SU-DHL-6 (cell line): Measurements from ENCODE around the gene ZP2.

Experiments used
- H2AFZ ChIP-seq: fragments of 200-600 bp; sonication (generic); 2 replicates; pipeline ENCODE4 v1.6.1; 2014; ENCODE audit warnings: low read depth, mild to moderate bottlenecking, moderate library complexity, mixed read lengths, antibody characterized with exemption, low read length; ENCODE audit not compliant: severe bottlenecking
- H3F3A ChIP-seq: fragments of 200-600 bp; shearing (Covaris generic); 2 replicates; pipeline ENCODE4 v1.6.0; 2016; ENCODE audit warnings: antibody characterized with exemption, mild to moderate bottlenecking; ENCODE audit not compliant: insufficient read depth
- H3K27ac ChIP-seq: fragments of 200-600 bp; sonication (generic); 2 replicates; pipeline ENCODE4 v1.5.1; 2016; ENCODE audit warnings: low read depth, mild to moderate bottlenecking, low read length, moderate library complexity, mixed read lengths
- H3K27me3 ChIP-seq: fragments of 200-600 bp; sonication (generic), shearing (Covaris generic); 2 replicates; pipeline ENCODE4 v1.6.0; 2014; ENCODE audit warnings: mild to moderate bottlenecking, low read length
- H3K36me3 ChIP-seq: fragments of 200-600 bp; sonication (generic); 2 replicates; pipeline ENCODE4 v1.6.1; 2014; ENCODE audit warnings: mild to moderate bottlenecking, low read length, mixed read lengths
- H3K4me2 ChIP-seq: fragments of 300-600, 200-600 bp; shearing (Covaris generic), sonication (generic); 2 replicates; pipeline ENCODE4 v1.6.0; 2014; ENCODE audit warnings: low read length, low read depth, mild to moderate bottlenecking; ENCODE audit not compliant: poor library complexity, severe bottlenecking
- H3K4me3 ChIP-seq: fragments of 200-600 bp; sonication (generic); 2 replicates; pipeline ENCODE4 v1.5.1; 2014; ENCODE audit warnings: antibody characterized with exemption, low read length, mild to moderate bottlenecking, mixed read lengths; ENCODE audit not compliant: insufficient read depth, poor library complexity, severe bottlenecking
- H3K79me2 ChIP-seq: fragments of 200-600 bp; sonication (generic); 2 replicates; pipeline ENCODE4 v1.6.1; 2014; ENCODE audit warnings: mild to moderate bottlenecking, low read length, moderate library complexity; ENCODE audit not compliant: insufficient read depth
- H3K9ac ChIP-seq: fragments of 200-600 bp; sonication (generic); 2 replicates; pipeline ENCODE4 v1.7.0; 2014; ENCODE audit warnings: mild to moderate bottlenecking, low read length
- H3K9me2 ChIP-seq: fragments of 200-600 bp; sonication (generic); replicated peaks from 2 replicates; pipeline ENCODE4 v1.6.1; 2014; ENCODE audit warnings: low read length; ENCODE audit not compliant: insufficient read depth
- H3K9me3 ChIP-seq: fragments of 200-600 bp; sonication (generic); 2 replicates; pipeline ENCODE4 v1.6.1; 2014; ENCODE audit warnings: low read length, mixed read lengths; ENCODE audit not compliant: insufficient read depth
- H4K20me1 ChIP-seq: fragments of 200-600 bp; sonication (generic); 2 replicates; pipeline ENCODE4 v1.6.1; 2014; ENCODE audit warnings: low read depth, mild to moderate bottlenecking, antibody characterized with exemption, low read length, moderate library complexity, mixed read lengths
- CTCF ChIP-seq: fragments of 200-600 bp; sonication (generic); IDR thresholded peaks from one replicate; pipeline ENCODE4 v1.5.1; 2017; ENCODE audit warnings: antibody characterized with exemption, mild to moderate bottlenecking, low read length, moderate library complexity; ENCODE audit not compliant: insufficient read depth, poor library complexity, severe bottlenecking
- EZH2phosphoT487 ChIP-seq: fragments of 200-600 bp; sonication (generic), shearing (Covaris generic); conservative IDR thresholded peaks from 2 replicates; pipeline ENCODE4 v1.6.1; 2018; ENCODE audit warnings: mild to moderate bottlenecking, antibody characterized with exemption, low read length, moderate library complexity, mixed read lengths

ZP2 gene

DNA sequence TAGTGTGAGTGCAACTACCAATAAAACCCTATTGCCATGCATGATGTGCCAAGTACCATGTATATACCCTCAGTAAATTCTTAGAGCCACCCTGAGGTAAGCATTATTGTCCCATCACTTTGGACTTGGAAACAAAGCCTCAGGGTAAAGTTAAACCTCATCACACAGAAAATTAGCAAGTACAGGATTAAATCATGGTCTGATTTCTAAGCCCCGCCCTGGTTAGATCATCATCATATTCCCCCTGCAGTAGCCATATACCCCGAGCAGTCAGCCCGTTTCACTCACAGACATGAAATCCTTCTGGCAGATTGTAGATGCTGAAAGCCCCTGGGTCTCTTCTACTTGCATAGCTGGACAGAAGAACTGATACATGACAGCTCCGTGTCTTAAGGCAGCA is 4.8 kb downstream of the ZP2 start:
- Histone ChIP-seq H3F3A (no peaks in the 10 kb centered on the region), H3K36me3 (no peaks in the 10 kb centered on the region), H3K79me2 (no peaks in the 10 kb centered on the region), H3K9me3 (no peaks in the 10 kb centered on the region), H3K9me2 (no peaks in the 10 kb centered on the region), H3K9ac (no peak overlapping the region), H2AFZ (no peak overlapping the region), H3K4me2 (no peak overlapping the region), H3K27me3 (no peaks in the 10 kb centered on the region), H3K4me3 (no peak overlapping the region), H3K27ac (no peak overlapping the region), H4K20me1 (no peaks in the 10 kb centered on the region)
- TF ChIP-seq EZH2phosphoT487 (no peak), CTCF (no peak)

GRCh38 chr16:21205303-21205702 is 6.1 kb downstream of the ZP2 start:
- H3K4me2 ChIP-seq, result no peak overlapping the region
- no peaks in the 10 kb centered on the region for H3F3A ChIP-seq
- H3K9ac ChIP-seq, result no peak overlapping the region
- no peaks in the 10 kb centered on the region for H3K9me2 ChIP-seq
- H3K9me3 ChIP-seq, result no peaks in the 10 kb centered on the region
- no peak overlapping the region for H2AFZ ChIP-seq
- TF ChIP-seq CTCF (no peak), EZH2phosphoT487 (no peak)
- no peaks in the 10 kb centered on the region for H3K27me3 ChIP-seq
- H3K4me3 ChIP-seq, result no peak overlapping the region
- no peaks in the 10 kb centered on the region for H3K36me3 ChIP-seq
- no peaks in the 10 kb centered on the region for H4K20me1 ChIP-seq
- no peak overlapping the region for H3K27ac ChIP-seq
- no peaks in the 10 kb centered on the region for H3K79me2 ChIP-seq

DNA sequence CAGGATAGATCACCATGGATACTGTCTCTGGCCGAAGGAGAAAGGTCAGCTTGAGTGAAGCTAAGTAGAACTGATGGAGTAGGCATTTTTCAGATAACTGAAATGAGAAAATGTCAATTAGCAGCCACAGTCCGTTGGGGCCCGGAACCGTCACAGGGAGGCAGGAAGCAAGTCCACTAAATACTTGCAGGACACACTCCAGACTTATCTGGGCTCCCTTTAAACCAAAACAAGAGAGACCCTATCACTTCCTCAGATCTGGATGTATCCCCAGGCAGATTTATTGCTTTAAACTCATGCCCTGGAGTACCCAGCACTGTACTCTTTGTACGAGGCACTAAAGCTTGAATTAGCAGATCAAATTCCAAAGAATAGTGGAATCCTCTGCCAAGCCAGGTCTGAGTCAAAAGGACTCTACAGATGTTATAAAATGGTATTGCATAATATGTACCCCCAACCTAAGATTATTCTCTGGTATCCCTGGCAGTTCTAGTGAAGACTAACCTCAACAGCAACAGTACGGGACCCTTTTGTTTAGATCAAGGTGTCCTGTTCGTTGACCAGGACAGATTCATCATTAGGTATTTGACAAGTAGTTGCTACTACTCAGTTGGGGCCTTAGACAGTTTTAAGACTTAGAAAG is 8.1 kb downstream of the ZP2 start:
- TF ChIP-seq EZH2phosphoT487 (no peak), CTCF (no peak)
- Histone ChIP-seq H3K36me3 (no peaks in the 10 kb centered on the region), H3K4me2 (no peak overlapping the region), H4K20me1 (no peaks in the 10 kb centered on the region), H3K9me2 (no peaks in the 10 kb centered on the region), H2AFZ (no peak overlapping the region), H3K4me3 (no peak overlapping the region), H3K79me2 (no peaks in the 10 kb centered on the region), H3K9ac (no peak overlapping the region), H3K27me3 (no peaks in the 10 kb centered on the region), H3F3A (no peaks in the 10 kb centered on the region), H3K27ac (no peak overlapping the region), H3K9me3 (no peaks in the 10 kb centered on the region)
